ENCODE data around the gene COLGALT1. TPM values are rescaled to one million over a fixed set of nuclear protein-coding genes. Genes with fewer than 3 reads are reported as not detected.

Gene COLGALT1
- total RNA-seq, 2 donors from 2014 or later: 51.4 to 90.9 TPM

DNA sequence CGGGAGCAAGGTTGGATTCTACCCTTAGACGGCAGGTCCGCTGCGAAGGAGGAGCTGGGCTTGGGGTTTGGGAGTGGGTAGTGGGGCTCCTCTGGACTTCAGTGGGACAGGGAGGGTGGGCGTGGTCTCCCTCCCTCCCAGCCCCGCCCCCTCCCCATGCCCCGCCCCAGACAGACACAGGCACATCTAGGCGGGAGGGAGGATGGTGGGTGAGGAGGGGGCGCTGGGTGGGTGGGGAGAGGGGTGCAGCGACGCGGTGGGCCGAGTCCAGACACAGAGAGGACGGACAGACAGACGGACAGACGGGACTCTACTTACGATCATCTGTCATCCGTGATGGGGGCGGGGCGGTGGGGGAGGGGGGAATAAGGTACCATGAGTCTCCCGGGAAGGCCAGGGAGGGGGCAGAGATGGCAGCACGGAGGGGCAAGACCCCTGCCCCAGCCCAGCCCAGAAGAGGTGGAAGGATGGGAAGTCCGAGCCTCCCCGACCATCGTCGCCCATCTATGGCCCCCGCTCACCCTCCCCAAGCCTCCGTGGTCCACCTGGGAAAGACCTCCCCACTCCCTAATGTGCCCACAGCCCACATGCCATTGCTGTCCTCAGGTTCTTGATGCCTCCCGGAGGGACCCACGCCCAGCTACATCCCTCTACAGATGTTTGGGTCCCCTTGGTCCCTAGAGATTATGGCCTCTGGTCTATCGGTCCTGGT lies 67.9 kb downstream of the COLGALT1 start:
- DNase-seq: no peak
- TF ChIP-seq, protein P1, sequence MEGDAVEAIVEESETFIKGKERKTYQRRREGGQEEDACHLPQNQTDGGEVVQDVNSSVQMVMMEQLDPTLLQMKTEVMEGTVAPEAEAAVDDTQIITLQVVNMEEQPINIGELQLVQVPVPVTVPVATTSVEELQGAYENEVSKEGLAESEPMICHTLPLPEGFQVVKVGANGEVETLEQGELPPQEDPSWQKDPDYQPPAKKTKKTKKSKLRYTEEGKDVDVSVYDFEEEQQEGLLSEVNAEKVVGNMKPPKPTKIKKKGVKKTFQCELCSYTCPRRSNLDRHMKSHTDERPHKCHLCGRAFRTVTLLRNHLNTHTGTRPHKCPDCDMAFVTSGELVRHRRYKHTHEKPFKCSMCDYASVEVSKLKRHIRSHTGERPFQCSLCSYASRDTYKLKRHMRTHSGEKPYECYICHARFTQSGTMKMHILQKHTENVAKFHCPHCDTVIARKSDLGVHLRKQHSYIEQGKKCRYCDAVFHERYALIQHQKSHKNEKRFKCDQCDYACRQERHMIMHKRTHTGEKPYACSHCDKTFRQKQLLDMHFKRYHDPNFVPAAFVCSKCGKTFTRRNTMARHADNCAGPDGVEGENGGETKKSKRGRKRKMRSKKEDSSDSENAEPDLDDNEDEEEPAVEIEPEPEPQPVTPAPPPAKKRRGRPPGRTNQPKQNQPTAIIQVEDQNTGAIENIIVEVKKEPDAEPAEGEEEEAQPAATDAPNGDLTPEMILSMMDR (IDR thresholded peaks at IDR 0.05): no peak
- no peaks in the 10 kb centered on the region for H3K9me3 ChIP-seq
- no peaks in the 10 kb centered on the region for H3K36me3 ChIP-seq
- intact Hi-C loops (cut with DNase I): no loop called here
- H3K27ac ChIP-seq: no peak overlapping the region
- no peak overlapping the region for H3K9ac ChIP-seq (ENCODE audit: low read depth in 2 of 2, low read length in 2 of 2)
- no peaks in the 10 kb centered on the region for H3K4me1 ChIP-seq
- H3K27me3 ChIP-seq: no peaks in the 10 kb centered on the region
- H3K4me3 ChIP-seq: no peak overlapping the region

DNA sequence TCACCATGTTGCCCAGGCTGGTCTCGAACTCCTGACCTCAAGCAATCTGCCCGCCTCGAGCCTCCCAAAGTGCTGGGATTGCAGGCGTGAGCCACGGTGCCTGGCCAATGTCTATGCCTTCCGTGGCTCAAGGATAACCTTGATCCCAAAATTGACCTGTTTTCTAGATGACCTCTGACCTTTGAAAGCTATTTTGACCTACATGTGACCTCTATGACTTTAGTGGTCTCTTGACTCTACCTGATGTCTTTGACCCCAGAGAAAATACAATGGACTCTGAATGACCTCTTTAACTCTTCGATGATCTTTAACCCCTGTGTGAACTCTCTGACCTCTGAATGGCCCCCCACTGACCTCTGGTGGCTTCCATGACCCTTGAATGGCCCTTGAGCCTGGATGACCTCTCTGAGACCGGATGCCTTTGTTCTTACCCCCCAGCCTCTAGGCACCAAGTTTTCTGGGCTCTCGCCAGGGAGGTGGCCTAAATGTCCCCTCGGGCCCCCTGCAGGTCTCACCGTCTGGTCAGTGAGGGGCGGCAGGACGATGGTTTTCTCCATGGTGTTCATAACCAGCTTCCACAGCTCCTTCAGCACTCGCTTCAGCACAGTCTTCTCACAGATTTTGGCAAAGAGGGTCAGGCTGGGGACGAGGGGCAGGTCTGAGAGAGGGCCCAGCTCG lies 69.0 kb downstream of the COLGALT1 start:
- H3K27ac ChIP-seq: no peak overlapping the region
- no peaks in the 10 kb centered on the region for H3K9me3 ChIP-seq
- H3K9ac ChIP-seq (ENCODE audit: low read depth in 2 of 2, low read length in 2 of 2): no peak overlapping the region
- no peaks in the 10 kb centered on the region for H3K4me1 ChIP-seq
- no peak overlapping the region for H3K4me3 ChIP-seq
- TF ChIP-seq, protein P1 (IDR thresholded peaks at IDR 0.05): no peak
- intact Hi-C loops (cut with DNase I): no loop called here
- H3K36me3 ChIP-seq: no peaks in the 10 kb centered on the region
- H3K27me3 ChIP-seq: no peaks in the 10 kb centered on the region
- no peak for DNase-seq

DNA sequence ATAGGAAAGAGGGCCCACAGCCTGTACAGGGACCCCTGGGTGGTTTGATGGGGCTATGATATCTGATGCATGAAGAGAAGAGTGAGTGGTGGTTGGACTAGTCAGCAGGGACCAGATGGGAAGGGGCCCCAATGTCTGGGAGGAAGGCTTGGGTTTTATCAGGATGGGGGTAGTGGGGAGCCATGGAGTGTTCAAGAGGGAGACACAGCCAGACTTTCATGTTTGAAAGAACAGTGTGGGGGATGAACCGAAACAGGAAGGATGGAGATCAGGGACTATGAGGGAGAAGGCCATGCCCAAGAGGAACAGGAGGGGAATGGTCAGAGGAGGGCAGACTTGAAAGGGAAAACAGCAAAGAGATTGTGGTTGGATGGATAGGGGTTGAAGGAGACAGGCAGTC lies 69.6 kb downstream of the COLGALT1 start:
- Histone ChIP-seq H3K4me1 (no peaks in the 10 kb centered on the region), H3K9me3 (no peaks in the 10 kb centered on the region), H3K4me3 (no peak overlapping the region), H3K27me3 (no peaks in the 10 kb centered on the region), H3K9ac (ENCODE audit: low read depth in 2 of 2, low read length in 2 of 2) (no peak overlapping the region), H3K27ac (no peak overlapping the region), H3K36me3 (no peaks in the 10 kb centered on the region)
- intact Hi-C loops (cut with DNase I): no loop called here
- TF ChIP-seq, protein P1 (IDR thresholded peaks at IDR 0.05): no peak
- no peak for DNase-seq

DNA sequence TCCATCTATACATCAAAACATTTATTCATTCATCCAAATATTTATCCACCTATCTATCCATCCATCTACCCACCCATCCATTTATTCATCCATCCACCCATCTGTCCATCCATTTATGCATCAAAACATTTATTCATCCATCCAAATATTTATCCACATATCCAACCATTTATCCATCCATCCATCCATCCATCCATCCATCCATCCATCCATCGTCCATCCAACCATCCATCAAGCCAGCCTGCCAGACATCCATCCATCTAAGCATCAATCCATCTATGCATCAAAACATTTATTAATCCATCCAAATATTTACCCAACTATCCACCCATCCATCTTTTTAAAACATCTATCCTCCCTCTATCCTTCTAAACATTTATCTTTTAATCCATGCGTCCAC lies 70.5 kb downstream of the COLGALT1 start:
- H3K36me3 ChIP-seq: no peaks in the 10 kb centered on the region
- no peaks in the 10 kb centered on the region for H3K4me1 ChIP-seq
- H3K9me3 ChIP-seq: no peaks in the 10 kb centered on the region
- no peak overlapping the region for H3K27ac ChIP-seq
- H3K9ac ChIP-seq (ENCODE audit: low read depth in 2 of 2, low read length in 2 of 2): no peak overlapping the region
- TF ChIP-seq, protein P1 (IDR thresholded peaks at IDR 0.05): no peak
- intact Hi-C loops (cut with DNase I): no loop called here
- H3K4me3 ChIP-seq: no peak overlapping the region
- no peak for DNase-seq
- H3K27me3 ChIP-seq: no peaks in the 10 kb centered on the region

DNA sequence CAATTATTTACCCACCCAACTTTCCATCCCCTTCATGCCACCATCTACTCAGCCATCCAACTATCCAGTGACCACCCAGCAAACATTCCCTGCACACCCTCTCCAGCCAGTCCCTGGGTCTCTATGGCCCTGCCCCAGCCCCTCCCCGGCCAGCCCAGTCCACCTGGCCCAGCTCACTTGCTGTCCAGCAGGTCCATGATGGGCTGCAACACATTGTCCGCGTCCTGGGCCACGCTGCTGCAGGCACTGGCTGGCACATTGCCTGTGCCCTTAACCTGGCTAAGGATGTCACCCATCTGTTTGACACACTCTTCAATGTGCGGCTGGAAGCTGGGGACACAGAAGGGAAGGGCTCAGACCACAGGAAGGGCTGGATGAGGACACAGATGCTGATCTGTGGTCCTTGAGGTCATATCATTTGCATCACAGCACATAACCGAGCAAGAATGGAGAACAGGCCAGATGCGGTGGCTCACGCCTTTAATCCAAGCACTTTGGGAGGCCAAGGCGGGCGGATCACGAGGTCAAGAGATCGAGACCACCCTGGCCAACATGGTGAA lies 71.1 kb downstream of the COLGALT1 start:
- intact Hi-C loops (cut with DNase I): no loop called here
- DNase-seq: no peak

More for the DNA sequence above, 71.1 kb downstream of the COLGALT1 start:
- no peaks in the 10 kb centered on the region for H3K27me3 ChIP-seq
- TF ChIP-seq, protein P1 (IDR thresholded peaks at IDR 0.05): no peak
- no peak overlapping the region for H3K4me3 ChIP-seq
- no peaks in the 10 kb centered on the region for H3K36me3 ChIP-seq
- H3K4me1 ChIP-seq: no peaks in the 10 kb centered on the region
- no peak overlapping the region for H3K27ac ChIP-seq
- H3K9ac ChIP-seq (ENCODE audit: low read depth in 2 of 2, low read length in 2 of 2): no peak overlapping the region
- no peaks in the 10 kb centered on the region for H3K9me3 ChIP-seq

Measured in colonic mucosa (tissue), 4 donors.